NCI-H1930 (cell line): ENCODE measurements around the gene C4A.
"Not testable (repeated sequence)": the region's sequence is repeated elsewhere in the genome, so short reads cannot be mapped to it uniquely, and the experiment has no call there.

Source experiments
- DNase-seq, 2 experiments: peaks; one replicate each; lab custom pipeline; 2025; lab: John Stamatoyannopoulos, UW

The C4A gene

DNA sequence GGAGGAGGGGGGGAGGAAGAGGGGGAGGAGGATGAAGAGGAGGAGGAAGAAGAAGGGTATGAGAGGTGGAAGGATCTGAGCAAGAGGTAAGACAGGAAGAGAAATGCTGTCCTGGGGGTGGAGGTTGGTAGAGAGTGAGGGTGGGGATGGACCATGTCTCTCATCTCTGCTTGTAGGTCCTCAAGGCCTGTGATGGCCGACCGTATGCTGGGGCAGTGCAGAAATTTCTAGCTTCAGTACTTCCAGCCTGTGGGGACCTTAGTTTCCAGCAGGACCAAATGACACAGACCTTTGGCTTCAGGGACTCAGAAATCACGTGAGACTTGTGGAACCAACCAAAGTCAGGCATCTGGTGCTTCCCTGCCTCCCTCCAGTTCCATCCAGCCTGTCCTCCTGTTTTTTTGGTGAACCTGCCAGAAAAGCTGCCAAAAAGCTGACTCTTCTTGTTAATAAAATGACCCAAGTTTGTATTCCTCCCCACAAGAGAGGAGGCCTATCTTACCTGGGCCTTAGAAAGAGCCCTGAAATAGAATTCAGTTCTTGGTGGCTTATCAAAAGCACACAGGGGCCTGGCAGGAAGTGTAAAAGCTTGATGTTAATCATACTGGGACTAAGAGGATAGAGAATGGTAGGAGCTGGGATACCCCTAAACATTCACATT is 2.5 kb upstream of the C4A start:
- no peak for DNase-seq

DNA sequence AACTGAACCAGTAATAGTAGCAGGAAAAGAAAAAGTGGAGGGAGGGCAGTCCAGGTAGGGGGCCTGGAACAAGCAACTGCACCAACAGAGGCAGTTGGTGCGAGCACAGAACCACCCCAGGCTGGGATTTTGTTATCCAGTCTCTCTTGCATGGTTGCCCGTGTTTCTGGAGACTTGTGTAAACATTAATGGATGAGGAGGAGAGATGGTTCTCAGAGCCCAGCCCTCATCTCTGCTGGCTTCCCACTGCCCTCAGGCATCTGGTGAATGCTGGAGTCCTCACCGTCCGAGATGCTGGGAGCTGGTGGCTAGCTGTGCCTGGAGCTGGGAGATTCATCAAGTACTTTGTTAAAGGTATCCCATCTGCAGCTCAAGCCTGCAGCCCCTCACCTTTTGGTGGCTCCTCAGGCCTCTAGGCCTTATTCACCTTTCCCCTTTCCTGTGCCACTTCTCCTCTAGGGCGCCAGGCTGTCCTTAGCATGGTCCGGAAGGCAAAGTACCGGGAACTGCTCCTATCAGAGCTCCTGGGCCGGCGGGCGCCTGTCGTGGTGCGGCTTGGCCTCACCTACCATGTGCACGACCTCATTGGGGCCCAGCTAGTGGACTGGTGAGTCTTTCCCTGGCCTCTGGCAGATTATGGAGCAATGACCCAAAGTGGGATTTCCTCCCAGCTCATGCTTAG is 1.5 kb upstream of the C4A start:
- DNase-seq = not testable (repeated sequence)

DNA sequence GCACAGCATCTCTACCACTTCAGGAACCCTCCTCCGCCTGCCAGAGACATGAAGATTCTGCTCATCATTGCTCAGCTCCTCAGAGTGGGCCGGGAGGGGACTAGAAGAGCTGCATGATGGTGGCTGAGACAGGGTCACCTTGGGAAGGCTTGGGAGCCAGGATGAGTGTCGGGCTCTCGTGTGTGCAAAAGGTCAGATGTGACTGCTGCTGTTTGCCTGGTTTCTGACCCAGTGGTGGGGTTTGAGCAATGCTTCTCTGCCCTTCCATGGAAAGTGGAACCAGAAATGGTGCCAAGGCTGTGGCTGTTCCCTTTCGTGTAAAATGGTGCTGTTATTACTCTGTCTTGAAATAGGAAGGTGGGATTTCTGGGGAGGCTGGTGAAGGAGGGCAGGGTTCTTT is 859 bp upstream of the C4A start:
- DNase-seq = not testable (repeated sequence)

DNA sequence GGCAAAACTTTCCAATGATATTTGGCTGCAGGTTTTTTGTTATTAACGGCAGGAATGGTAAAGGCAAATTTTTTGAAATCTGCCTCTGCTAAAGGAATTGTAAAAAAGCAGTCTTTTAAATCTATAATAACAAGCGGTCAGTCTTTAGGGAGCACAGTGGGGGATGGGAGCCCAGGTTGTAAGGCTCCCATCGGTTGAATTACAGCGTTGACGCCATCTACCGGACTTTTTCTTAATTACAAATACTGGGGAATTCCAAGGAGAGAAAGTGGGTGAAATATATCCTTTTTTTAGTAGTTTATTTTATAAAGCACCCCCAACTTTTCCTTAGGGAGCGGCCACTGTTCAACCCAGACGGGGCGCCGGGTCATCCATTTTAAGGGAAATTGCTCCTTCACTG is 7.5 kb downstream of the C4A start:
- not testable (repeated sequence) for DNase-seq

DNA sequence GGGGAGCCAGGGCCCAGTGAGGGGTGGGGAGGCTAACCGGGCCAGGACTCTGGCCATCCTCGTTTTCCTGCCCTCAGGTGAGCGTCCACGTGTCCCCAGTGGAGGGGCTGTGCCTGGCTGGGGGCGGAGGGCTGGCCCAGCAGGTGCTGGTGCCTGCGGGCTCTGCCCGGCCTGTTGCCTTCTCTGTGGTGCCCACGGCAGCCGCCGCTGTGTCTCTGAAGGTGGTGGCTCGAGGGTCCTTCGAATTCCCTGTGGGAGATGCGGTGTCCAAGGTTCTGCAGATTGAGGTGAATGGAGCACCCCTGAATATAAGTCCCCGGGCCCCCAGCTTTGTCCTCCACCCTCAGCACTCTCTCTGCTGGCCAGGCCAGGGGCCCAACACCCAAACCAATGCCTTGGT is 12.6 kb downstream of the C4A start:
- DNase-seq = not testable (repeated sequence)

DNA sequence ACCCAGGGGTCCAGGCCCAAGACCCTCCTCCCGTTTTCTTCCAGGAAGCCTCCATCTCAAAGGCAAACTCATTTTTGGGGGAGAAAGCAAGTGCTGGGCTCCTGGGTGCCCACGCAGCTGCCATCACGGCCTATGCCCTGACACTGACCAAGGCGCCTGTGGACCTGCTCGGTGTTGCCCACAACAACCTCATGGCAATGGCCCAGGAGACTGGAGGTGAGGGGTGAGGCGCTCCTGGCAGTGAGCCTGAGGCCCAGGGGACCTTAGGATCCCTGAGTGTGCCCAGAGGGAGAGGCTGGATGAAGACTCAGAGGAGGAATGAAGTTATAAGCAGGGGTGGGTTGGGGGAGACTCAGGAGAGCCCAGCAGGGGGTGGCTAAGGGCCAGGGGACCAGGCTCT is 14.5 kb downstream of the C4A start:
- DNase-seq = not testable (repeated sequence)

DNA sequence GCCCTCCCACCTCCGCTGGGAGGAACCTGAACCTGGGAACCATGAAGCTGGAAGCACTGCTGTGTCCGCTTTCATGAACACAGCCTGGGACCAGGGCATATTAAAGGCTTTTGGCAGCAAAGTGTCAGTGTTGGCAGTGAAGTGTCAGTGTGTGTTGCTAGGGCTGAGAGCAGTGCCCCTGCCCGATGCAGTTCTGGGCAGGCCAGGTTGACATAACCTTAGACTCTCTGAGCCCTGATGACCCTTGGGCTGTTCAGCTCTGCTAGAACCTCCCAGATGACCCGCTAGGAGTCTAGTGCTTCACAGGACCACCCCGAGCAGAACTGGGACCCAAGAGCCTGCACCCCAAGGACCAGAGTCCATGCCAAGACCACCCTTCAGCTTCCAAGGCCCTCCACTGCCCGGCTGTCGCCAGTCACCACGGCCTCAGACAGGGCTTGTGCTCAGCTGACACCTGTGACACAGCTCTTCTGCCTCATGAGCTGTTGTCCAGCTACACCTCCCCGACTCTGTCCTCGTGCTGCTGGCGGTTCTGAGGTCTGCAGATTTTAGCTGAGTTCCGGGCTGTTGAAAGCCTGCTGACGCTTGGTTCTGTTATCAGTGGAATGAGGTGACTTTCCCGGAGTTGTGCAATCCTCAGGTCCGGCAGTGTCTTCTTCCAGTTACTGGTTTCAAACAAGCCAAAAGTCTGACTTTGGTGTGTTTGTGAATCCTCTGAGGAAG is 20.9 kb downstream of the C4A start:
- DNase-seq = not testable (repeated sequence)

DNA sequence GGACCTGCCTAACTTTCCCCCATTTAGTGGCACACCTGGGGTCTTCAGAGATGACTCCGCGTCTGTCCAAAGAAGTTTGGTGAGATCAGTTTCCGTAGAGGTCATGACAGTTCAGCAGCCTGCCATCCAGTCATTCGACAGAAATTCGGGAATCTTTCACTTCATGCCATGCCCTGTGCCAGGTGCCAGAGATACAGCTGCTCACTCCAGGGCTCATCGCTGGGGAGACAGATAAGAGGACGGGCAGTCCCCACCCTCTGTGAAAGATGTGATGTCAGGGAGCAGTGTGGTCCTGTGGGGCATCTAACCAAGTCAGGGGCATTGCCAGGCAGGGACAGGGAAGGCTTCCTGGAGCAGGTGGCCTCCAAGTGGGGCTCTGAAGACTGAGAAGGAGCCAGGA is 21.4 kb downstream of the C4A start:
- DNase-seq = not testable (repeated sequence)

DNA sequence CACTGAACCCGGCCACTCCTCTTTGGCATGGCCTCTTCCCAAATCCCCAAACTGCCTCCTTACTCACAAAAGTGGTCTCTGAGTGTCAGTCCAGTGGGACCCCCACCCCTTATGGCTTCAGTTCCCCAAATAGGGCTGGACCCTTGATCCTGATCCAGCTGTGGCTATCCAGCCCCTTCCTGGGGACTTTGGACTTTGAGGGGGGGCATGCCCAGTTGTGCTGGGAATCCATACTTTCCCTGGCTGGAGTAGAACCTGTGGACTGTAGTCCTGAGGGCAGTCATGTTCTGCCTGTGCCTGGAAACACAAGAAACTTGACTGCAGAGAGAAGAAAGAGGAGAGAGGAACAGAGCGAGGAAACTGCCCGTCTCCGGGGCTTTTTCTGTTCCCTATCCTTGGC is 22.5 kb downstream of the C4A start:
- not testable (repeated sequence) for DNase-seq

DNA sequence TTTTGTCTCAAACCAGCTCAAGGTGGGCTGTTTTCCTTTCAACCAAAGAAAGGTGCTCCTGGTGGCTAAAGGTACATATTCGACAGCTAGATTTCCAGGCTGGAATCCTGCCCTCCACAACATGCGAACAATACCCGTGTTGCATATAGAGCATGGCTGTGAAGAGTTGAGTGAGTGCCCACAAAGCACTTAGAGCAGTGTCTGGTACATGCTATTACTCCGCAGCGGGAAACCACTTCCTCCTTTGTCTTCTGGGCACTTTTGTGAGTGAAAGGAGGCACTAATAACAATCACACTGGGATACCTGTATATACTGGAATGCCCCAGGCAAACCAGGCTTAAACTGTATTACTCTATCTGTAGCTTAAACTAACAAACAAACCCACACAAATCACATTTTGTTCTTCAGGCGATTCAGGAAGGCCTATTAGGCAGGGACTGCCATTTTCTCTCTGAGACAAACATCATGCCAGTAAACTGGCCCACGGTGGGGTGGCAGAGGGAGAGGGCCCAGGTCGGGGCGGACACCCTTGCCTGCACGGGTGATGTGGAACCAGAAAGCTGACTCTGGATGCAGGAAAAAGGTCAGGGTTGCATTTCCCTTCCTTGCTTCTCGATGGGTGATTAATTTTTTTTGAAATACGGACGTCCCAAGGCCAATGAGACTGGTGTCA is 23.1 kb downstream of the C4A start:
- not testable (repeated sequence) for DNase-seq

DNA sequence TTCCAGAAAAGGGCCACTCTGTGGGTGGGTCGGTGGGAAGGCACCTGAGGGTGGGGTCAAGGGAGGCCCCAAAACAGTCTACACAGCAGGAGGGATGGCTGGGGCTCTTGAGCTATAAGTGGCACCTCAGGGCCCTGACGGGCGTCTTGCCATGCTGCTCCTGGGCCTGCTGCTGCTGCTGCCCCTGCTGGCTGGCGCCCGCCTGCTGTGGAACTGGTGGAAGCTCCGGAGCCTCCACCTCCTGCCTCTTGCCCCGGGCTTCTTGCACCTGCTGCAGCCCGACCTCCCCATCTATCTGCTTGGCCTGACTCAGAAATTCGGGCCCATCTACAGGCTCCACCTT is 23.7 kb downstream of the C4A start:
- not testable (repeated sequence) for DNase-seq

DNA sequence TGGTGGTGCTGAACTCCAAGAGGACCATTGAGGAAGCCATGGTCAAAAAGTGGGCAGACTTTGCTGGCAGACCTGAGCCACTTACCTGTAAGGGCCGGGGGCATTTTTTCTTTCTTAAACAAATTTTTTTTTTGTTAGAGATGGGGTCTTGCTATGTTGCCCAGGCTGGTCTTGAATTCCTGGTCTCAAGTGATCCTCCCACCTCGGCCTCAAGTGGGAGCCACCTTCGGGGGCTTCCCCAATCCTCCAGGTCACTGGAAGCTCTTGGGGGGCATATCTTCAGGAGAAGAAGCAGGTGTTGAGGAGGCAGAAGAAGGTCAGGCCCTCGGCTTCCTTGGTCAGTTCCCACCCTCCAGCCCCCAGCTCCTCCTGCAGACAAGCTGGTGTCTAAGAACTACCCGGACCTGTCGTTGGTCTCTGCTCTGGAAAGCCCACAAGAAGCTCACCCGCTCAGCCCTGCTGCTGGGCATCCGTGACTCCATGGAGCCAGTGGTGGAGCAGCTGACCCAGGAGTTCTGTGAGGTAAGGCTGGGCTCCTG is 24.2 kb downstream of the C4A start:
- DNase-seq = not testable (repeated sequence)

DNA sequence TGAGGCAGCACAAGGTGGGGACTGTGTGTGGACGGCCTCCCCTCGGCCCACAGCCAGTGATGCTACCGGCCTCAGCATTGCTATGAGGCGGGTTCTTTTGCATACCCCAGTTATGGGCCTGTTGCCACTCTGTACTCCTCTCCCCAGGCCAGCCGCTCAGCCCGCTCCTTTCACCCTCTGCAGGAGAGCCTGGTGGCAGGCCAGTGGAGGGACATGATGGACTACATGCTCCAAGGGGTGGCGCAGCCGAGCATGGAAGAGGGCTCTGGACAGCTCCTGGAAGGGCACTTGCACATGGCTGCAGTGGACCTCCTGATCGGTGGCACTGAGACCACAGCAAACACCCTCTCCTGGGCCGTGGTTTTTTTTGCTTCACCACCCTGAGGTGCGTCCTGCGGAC is 25.2 kb downstream of the C4A start:
- DNase-seq = not testable (repeated sequence)

DNA sequence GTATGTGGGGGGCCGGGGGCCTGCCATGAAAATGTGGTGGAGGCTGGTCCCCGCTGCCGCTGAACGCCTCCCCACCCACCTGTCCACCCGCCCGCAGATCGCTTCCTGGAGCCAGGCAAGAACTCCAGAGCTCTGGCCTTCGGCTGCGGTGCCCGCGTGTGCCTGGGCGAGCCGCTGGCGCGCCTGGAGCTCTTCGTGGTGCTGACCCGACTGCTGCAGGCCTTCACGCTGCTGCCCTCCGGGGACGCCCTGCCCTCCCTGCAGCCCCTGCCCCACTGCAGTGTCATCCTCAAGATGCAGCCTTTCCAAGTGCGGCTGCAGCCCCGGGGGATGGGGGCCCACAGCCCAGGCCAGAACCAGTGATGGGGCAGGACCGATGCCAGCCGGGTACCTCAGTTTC is 26.2 kb downstream of the C4A start:
- not testable (repeated sequence) for DNase-seq

DNA sequence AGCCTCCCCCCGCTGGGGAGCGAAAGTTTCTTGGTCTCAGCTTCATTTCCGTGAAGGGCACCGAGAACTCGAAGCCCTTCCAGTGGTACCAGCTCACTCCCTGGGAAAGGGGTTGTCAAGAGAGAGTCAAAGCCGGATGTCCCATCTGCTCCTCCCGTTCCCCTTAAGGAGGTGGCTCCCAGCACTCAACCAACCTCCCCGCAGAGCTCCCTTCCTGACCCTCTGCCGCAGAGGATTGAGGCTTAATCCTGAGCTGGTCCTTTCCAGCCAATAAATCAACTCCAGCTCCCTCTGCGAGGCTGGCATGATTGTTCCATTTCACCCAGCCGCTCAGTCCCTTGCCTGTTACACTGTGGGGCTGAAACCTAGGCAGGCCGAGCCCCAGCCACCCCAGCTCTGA is 26.8 kb downstream of the C4A start:
- DNase-seq = not testable (repeated sequence)

DNA sequence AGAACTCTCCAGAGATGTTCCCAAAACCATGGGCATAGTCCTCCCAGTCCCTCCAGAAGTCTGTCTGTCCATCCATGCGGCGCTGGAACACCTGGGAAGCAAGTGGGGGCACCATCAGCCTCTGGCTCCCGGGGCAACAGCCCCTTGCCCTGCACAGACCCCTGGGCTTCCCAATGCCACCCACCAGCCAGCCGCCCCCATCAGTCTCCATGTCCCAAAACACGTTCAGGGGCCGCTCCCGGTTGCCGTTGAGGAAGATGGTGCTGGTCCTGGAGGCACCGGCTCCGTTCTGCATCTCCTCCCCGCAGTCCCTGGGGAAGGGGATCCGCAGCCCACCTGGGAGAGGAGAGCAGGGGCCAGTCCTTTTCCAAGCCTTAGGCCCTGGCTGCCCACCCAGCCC is 27.7 kb downstream of the C4A start:
- DNase-seq = not testable (repeated sequence)

DNA sequence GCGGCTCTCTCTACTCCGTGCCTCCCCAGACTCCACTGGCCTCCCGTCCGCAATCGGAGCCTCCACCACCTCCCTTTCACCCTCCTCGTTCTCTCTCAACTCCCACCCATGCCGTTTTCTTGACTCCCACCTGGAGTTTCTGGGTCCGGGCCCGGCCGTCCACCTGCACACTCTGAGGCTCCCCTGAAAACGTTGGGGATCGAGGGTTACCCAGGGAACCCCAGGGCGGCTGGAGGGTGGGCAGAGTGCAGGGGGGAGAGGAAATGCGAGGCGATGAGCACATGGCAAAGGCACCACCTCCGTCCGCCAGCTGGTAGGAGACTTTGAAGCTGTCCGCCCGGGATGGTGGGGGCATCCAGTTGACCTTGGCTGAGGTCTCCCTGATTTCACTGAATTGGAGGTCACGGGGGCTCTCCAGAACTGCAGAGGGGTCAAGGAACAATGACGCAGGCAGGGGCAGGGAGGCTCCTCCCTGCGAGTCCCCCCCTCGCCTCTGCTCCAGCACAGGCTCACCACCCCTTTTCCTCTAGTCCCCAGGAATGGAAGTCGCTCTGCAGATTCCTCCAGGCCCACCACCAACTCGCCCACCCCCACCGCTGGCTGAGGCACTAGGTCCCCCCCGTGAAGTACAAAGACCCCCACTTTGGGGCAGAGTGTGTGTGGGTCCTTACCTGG is 29.1 kb downstream of the C4A start:
- not testable (repeated sequence) for DNase-seq

DNA sequence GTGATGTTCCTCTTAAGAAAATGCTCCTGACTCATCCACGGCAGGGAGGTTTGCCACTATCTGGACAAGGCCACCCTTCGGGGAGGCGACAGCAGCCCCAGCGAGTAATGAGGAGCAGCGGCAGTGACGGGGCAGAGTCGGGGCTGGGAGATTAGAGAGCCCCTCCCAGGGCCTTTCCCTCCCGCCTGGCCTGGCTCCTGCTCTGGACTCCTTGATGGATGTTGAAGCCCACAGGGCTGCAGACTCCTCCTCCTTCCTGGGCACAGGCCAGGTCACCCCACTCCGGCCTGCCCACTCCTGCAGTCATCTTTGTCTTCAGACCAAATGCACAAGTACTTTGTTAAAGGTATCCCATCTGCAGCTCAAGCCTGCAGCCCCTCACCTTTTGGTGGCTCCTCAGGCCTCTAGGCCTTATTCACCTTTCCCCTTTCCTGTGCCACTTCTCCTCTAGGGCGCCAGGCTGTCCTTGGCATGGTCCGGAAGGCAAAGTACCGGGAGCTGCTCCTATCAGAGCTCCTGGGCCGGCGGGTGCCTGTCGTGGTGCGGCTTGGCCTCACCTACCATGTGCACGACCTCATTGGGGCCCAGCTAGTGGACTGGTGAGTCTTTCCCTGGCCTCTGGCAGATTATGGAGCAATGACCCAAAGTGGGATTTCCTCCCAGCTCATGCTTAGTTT is 31.2 kb downstream of the C4A start:
- DNase-seq = not testable (repeated sequence)

DNA sequence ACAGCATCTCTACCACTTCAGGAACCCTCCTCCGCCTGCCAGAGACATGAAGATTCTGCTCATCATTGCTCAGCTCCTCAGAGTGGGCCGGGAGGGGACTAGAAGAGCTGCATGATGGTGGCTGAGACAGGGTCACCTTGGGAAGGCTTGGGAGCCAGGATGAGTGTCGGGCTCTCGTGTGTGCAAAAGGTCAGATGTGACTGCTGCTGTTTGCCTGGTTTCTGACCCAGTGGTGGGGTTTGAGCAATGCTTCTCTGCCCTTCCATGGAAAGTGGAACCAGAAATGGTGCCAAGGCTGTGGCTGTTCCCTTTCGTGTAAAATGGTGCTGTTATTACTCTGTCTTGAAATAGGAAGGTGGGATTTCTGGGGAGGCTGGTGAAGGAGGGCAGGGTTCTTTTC is 31.9 kb downstream of the C4A start:
- not testable (repeated sequence) for DNase-seq

DNA sequence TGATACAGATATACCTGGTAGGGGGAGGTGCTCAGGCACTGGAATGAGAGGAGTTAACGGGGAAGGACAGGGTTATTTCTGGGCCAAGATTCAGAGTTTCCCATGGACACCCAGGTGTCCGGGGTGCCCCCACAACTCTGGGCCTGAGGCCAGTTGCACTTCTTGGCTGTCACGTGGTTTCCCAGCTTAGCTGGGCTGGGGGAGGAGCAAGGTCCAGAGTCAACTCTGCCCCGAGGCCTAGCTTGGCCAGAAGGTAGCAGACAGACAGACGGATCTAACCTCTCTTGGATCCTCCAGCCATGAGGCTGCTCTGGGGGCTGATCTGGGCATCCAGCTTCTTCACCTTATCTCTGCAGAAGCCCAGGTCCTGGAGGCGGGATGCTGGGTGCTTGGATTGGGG is 32.7 kb downstream of the C4A start, which contains the start of gene C4B:
C4B (plus strand) TSS at position 249 of the 400 bp plus-strand sequence; CDS start at position 300, 51 bp downstream.
- not testable (repeated sequence) for DNase-seq

DNA sequence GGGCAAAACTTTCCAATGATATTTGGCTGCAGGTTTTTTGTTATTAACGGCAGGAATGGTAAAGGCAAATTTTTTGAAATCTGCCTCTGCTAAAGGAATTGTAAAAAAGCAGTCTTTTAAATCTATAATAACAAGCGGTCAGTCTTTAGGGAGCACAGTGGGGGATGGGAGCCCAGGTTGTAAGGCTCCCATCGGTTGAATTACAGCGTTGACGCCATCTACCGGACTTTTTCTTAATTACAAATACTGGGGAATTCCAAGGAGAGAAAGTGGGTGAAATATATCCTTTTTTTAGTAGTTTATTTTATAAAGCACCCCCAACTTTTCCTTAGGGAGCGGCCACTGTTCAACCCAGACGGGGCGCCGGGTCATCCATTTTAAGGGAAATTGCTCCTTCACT is 40.2 kb downstream of the C4A start:
- not testable (repeated sequence) for DNase-seq
